DND-41 (cell line): ENCODE results near the gene MARK4.

Experiments
- ATAC-seq: fragments of 200-7000 bp; cut with Tn5 transposase; 3 replicates; pipeline ENCODE4 v1.9.1; 2021; ENCODE audit warnings: low read depth; ENCODE audit not compliant: insufficient read depth
- DNase-seq: peaks from one replicate; pipeline ENCODE4 v3.0.0-alpha.2; 2020
- H2AFZ ChIP-seq: 2 replicates; pipeline ENCODE4 v1.6.0; 2012; ENCODE audit warnings: low read depth, low read length
- H3K27ac ChIP-seq: 2 replicates; pipeline ENCODE4 v1.5.1; 2012; ENCODE audit warnings: low read length, inconsistent platforms
- H3K27me3 ChIP-seq: fragments of 200-600 bp; sonication (generic); 2 replicates; pipeline ENCODE4 v1.6.0; 2012; ENCODE audit warnings: low read length, mild to moderate bottlenecking, inconsistent platforms; ENCODE audit not compliant: insufficient read depth, poor library complexity
- H3K36me3 ChIP-seq: 2 replicates; pipeline ENCODE4 v1.5.1; 2012; ENCODE audit warnings: low read length, inconsistent platforms; ENCODE audit not compliant: insufficient read depth
- H3K4me1 ChIP-seq: 2 replicates; pipeline ENCODE4 v1.5.1; 2012; ENCODE audit warnings: mild to moderate bottlenecking, low read length; ENCODE audit not compliant: insufficient read depth
- H3K4me2 ChIP-seq: 2 replicates; pipeline ENCODE4 v1.6.0; 2012; ENCODE audit warnings: mild to moderate bottlenecking, moderate library complexity, low read length, inconsistent platforms; ENCODE audit not compliant: insufficient read depth
- H3K4me3 ChIP-seq, 2 experiments: fragments of 200-600 bp in 1 of 2; shearing (Covaris generic) in 1 of 2; 2 replicates each; pipeline ENCODE4 v1.5.1; 2012 to 2016; ENCODE audit warnings: inconsistent platforms in 2 of 2, low read length in 2 of 2, mild to moderate bottlenecking in 2 of 2, low read depth in 1 of 2, moderate library complexity in 1 of 2
- H3K79me2 ChIP-seq: 2 replicates; pipeline ENCODE4 v1.6.0; 2012; ENCODE audit warnings: low read length, inconsistent platforms; ENCODE audit not compliant: insufficient read depth
- H3K9ac ChIP-seq: 2 replicates; pipeline ENCODE4 v1.6.0; 2012; ENCODE audit warnings: low read depth, mild to moderate bottlenecking, inconsistent platforms, low read length, moderate library complexity
- H3K9me3 ChIP-seq: 2 replicates; pipeline ENCODE4 v1.5.1; 2012; ENCODE audit warnings: low read length, moderate library complexity, mild to moderate bottlenecking, inconsistent platforms; ENCODE audit not compliant: insufficient read depth, severe bottlenecking
- H4K20me1 ChIP-seq: 2 replicates; pipeline ENCODE4 v1.6.0; 2012; ENCODE audit warnings: low read length; ENCODE audit not compliant: insufficient read depth
- EZH2 ChIP-seq: IDR thresholded peaks from 3 replicates; pipeline ENCODE4 v1.6.1; 2012; ENCODE audit warnings: borderline replicate concordance, low read depth, mild to moderate bottlenecking, moderate library complexity, low read length, inconsistent platforms; ENCODE audit not compliant: severe bottlenecking
- TF ChIP-seq, protein P1 (sequence below): IDR thresholded peaks from 2 replicates; pipeline ENCODE4 v1.5.1; 2012; ENCODE audit warnings: borderline replicate concordance, low read length, moderate library complexity, mild to moderate bottlenecking; ENCODE audit not compliant: poor library complexity, severe bottlenecking; ENCODE audit errors: extremely low read depth

MARK4 gene

GRCh38 chr19:45290381-45290931 lies 39.4 kb downstream of the MARK4 start:
- H3K79me2 ChIP-seq: no peaks in the 10 kb centered on the region
- H3K4me2 ChIP-seq: no peak overlapping the region
- TF ChIP-seq, protein P1, sequence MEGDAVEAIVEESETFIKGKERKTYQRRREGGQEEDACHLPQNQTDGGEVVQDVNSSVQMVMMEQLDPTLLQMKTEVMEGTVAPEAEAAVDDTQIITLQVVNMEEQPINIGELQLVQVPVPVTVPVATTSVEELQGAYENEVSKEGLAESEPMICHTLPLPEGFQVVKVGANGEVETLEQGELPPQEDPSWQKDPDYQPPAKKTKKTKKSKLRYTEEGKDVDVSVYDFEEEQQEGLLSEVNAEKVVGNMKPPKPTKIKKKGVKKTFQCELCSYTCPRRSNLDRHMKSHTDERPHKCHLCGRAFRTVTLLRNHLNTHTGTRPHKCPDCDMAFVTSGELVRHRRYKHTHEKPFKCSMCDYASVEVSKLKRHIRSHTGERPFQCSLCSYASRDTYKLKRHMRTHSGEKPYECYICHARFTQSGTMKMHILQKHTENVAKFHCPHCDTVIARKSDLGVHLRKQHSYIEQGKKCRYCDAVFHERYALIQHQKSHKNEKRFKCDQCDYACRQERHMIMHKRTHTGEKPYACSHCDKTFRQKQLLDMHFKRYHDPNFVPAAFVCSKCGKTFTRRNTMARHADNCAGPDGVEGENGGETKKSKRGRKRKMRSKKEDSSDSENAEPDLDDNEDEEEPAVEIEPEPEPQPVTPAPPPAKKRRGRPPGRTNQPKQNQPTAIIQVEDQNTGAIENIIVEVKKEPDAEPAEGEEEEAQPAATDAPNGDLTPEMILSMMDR: no peak
- no peak for TF ChIP-seq EZH2

DNA sequence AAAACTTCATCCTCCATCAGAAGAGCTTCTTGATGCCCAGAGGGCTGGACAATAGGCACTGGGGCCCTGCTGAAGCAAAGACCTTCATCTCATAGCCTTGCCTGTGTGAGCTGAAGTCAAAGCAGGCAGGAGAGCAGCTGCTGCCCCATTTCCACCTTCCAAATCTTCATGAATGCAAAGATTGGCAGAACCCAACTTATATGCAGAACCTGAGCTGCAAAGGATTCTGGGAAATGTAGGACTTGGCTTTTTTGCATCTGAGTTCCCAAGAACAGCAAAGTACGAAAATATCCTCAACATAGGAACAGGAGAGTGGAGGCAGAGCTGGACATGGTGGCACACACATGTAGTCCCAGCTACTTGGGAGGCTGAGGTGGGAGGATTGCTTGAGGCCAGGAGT lies 40.8 kb downstream of the MARK4 start:
- ATAC-seq (no peak), DNase-seq (no peak)
- TF ChIP-seq, protein P1: no peak
- TF ChIP-seq EZH2: no peak
- Histone ChIP-seq H3K4me3 (no peak overlapping the region), H4K20me1 (peaks cover 3% of the 10 kb centered on the region; the same call in 1 of the 2 replicates), H3K27me3 (no peaks in the 10 kb centered on the region), H3K4me2 (no peak overlapping the region), H3K36me3 (peaks cover 49% of the 10 kb centered on the region), H3K9me3 (peaks cover 2% of the 10 kb centered on the region), H3K27ac (no peak overlapping the region), H3K79me2 (no peaks in the 10 kb centered on the region), H3K4me1 (no peaks in the 10 kb centered on the region), H3K9ac (no peak overlapping the region), H2AFZ (no peak overlapping the region)

More at GRCh38 chr19:45290381-45290931, 39.4 kb downstream of the MARK4 start:
- Histone ChIP-seq H3K9ac (no peak overlapping the region), H2AFZ (no peak overlapping the region), H3K36me3 (peaks cover 46% of the 10 kb centered on the region), H3K9me3 (peaks cover 2% of the 10 kb centered on the region), H3K4me3 (no peak overlapping the region), H3K27ac (no peak overlapping the region), H4K20me1 (no peaks in the 10 kb centered on the region), H3K4me1 (no peaks in the 10 kb centered on the region), H3K27me3 (no peaks in the 10 kb centered on the region)
- ATAC-seq: no peak
- no peak for DNase-seq

- TF ChIP-seq EZH2: no peak
- TF ChIP-seq, protein P1: no peak
- Histone ChIP-seq H4K20me1 (peaks cover 3% of the 10 kb centered on the region; the same call in 1 of the 2 replicates), H3K79me2 (no peaks in the 10 kb centered on the region), H3K9ac (no peak overlapping the region), H3K27me3 (no peaks in the 10 kb centered on the region), H3K4me2 (no peak overlapping the region), H3K36me3 (peaks cover 46% of the 10 kb centered on the region), H3K27ac (no peak overlapping the region), H3K4me1 (no peaks in the 10 kb centered on the region), H2AFZ (no peak overlapping the region), H3K9me3 (peaks cover 2% of the 10 kb centered on the region), H3K4me3 (no peak overlapping the region)
- DNase-seq (no peak), ATAC-seq (no peak)
These were observed 42.6 kb downstream of the MARK4 start for GRCh38 chr19:45293682-45294081.
